ENCODE measurements around the gene HCFC1R1. TPM values are rescaled to one million over a fixed set of nuclear protein-coding genes. Genes with fewer than 3 reads are reported as not detected.

The HCFC1R1 gene
- total RNA-seq, 6 experiments from 2014 or later, result 54.6 to 90.3 (median 83.2) TPM

DNA sequence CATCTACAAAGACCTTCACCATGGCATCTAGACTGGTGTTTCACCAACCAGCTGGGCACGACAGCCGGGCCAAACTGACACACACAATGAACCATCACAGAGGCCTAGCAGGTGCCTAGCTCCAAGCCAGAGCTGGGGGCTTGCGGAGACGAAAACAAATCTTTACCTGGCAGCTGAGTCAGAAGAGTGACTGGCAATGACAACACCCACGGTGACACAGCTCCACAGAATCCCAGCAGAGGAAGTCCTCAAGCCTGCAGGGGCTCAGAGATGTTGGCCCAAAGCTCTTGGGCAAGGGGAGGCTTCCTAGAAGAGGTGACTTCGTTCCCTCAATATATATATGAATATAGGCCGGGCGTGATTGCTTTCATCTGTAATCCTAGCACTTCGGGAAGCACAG is 27.8 kb upstream of the HCFC1R1 start:
- no peaks in the 10 kb centered on the region for H3K36me3 Mint-ChIP-seq (ENCODE audit: low read depth)
- TF ChIP-seq, protein P1, sequence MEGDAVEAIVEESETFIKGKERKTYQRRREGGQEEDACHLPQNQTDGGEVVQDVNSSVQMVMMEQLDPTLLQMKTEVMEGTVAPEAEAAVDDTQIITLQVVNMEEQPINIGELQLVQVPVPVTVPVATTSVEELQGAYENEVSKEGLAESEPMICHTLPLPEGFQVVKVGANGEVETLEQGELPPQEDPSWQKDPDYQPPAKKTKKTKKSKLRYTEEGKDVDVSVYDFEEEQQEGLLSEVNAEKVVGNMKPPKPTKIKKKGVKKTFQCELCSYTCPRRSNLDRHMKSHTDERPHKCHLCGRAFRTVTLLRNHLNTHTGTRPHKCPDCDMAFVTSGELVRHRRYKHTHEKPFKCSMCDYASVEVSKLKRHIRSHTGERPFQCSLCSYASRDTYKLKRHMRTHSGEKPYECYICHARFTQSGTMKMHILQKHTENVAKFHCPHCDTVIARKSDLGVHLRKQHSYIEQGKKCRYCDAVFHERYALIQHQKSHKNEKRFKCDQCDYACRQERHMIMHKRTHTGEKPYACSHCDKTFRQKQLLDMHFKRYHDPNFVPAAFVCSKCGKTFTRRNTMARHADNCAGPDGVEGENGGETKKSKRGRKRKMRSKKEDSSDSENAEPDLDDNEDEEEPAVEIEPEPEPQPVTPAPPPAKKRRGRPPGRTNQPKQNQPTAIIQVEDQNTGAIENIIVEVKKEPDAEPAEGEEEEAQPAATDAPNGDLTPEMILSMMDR (IDR thresholded peaks at IDR 0.05), result no peak
- no peaks in the 10 kb centered on the region for H3K9me3 Mint-ChIP-seq
- peaks cover 24% of the 10 kb centered on the region for H3K27me3 Mint-ChIP-seq (ENCODE audit: insufficient read depth)
- no peak for DNase-seq
- no peaks in the 10 kb centered on the region for H3K4me1 Mint-ChIP-seq (ENCODE audit: low read depth)
- no peak overlapping the region for H3K4me3 Mint-ChIP-seq
- H3K27ac Mint-ChIP-seq, result no peak overlapping the region

GRCh38 chr16:3051009-3051408 is 27.3 kb upstream of the HCFC1R1 start:
- Mint-ChIP-seq H3K36me3 (ENCODE audit: low read depth) (no peaks in the 10 kb centered on the region), H3K4me3 (no peak overlapping the region), H3K27me3 (ENCODE audit: insufficient read depth) (peaks cover 24% of the 10 kb centered on the region), H3K9me3 (no peaks in the 10 kb centered on the region), H3K27ac (no peak overlapping the region), H3K4me1 (ENCODE audit: low read depth) (no peaks in the 10 kb centered on the region)
- no peak for DNase-seq
- TF ChIP-seq, protein P1 (IDR thresholded peaks at IDR 0.05), result no peak

DNA sequence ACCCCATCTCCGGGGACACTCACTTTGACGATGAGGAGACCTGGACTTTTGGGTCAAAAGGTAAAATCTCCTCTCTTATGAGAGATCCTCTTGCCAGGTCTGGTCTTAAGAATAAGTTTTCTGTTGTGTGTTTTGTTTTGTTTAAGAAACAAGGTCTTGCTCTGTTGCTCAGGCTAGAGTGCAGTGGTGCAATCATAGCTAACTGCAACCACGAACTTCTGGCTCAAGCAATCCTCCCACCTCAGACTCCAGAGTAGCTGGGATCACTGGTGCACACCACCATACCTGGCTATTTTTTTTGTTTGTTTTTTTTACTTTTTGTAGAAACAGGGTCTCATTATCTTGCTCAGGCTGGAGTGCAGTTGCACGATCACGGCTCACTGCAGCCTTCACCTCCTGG is 26.7 kb upstream of the HCFC1R1 start:
- no peak overlapping the region for H3K27ac Mint-ChIP-seq
- H3K4me1 Mint-ChIP-seq (ENCODE audit: low read depth), result no peaks in the 10 kb centered on the region
- DNase-seq, result no peak
- H3K36me3 Mint-ChIP-seq (ENCODE audit: low read depth), result no peaks in the 10 kb centered on the region
- TF ChIP-seq, protein P1 (IDR thresholded peaks at IDR 0.05), result no peak
- peaks cover 25% of the 10 kb centered on the region for H3K27me3 Mint-ChIP-seq (ENCODE audit: insufficient read depth)
- H3K4me3 Mint-ChIP-seq, result no peak overlapping the region
- H3K9me3 Mint-ChIP-seq, result no peaks in the 10 kb centered on the region

DNA sequence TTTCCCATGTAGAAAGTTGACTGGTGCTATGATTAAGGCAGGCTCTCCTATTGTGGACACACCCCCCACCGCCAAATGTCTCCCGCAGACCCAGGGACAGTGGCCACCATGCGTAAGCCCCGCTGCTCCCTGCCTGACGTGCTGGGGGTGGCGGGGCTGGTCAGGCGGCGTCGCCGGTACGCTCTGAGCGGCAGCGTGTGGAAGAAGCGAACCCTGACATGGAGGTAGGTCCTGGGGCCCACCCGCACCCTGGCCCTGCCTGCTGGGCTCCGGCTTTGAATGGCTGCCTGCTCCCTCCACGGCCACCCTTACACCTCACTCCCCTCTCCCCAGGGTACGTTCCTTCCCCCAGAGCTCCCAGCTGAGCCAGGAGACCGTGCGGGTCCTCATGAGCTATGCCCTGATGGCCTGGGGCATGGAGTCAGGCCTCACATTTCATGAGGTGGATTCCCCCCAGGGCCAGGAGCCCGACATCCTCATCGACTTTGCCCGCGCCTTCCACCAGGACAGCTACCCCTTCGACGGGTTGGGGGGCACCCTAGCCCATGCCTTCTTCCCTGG is 26.3 kb upstream of the HCFC1R1 start:
- Mint-ChIP-seq H3K27ac (no peak overlapping the region), H3K27me3 (ENCODE audit: insufficient read depth) (peaks cover 29% of the 10 kb centered on the region), H3K36me3 (ENCODE audit: low read depth) (no peaks in the 10 kb centered on the region), H3K9me3 (no peaks in the 10 kb centered on the region), H3K4me1 (ENCODE audit: low read depth) (no peaks in the 10 kb centered on the region), H3K4me3 (no peak overlapping the region)
- DNase-seq, result no peak
- TF ChIP-seq, protein P1 (IDR thresholded peaks at IDR 0.05), result no peak

- Mint-ChIP-seq H3K9me3 (no peaks in the 10 kb centered on the region), H3K36me3 (ENCODE audit: low read depth) (no peaks in the 10 kb centered on the region), H3K27me3 (ENCODE audit: insufficient read depth) (peaks cover 45% of the 10 kb centered on the region), H3K4me1 (ENCODE audit: low read depth) (no peaks in the 10 kb centered on the region), H3K27ac (no peak overlapping the region), H3K4me3 (no peak overlapping the region)
- no peak for DNase-seq
- TF ChIP-seq, protein P1 (IDR thresholded peaks at IDR 0.05), result no peak
Observed at GRCh38 chr16:3047387-3047720, 23.6 kb upstream of the HCFC1R1 start.
